GM12873 (cell line): Measurements from ENCODE around the gene CCDC146.

ENCODE experiments used
- TF ChIP-seq, protein P1 (sequence below): IDR thresholded peaks from 2 replicates; pipeline ENCODE4 v1.5.1; 2012; ENCODE audit warnings: low read depth, mild to moderate bottlenecking, moderate library complexity, low read length, control low read depth; ENCODE audit not compliant: insufficient read depth; ENCODE audit errors: missing control alignments

The CCDC146 gene

DNA sequence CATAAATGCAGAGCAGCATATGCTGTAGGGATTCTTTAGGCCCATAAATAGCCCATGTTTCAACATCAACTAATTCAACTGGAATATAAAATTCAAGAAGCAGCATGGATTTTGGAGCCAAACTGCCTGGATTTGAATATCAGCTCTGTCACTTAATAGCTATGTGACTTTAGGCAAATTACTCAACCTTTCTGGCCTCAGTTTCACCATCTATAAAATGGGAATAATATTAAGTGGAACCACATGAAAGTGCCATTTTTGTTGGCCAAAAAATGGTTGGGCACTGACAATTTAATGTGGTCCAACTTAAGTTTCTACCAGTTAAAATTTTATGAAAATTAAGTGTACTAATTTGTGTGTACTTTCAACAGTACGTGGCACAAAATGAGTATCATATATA lies 195.6 kb downstream of the CCDC146 start:
- TF ChIP-seq, protein P1, sequence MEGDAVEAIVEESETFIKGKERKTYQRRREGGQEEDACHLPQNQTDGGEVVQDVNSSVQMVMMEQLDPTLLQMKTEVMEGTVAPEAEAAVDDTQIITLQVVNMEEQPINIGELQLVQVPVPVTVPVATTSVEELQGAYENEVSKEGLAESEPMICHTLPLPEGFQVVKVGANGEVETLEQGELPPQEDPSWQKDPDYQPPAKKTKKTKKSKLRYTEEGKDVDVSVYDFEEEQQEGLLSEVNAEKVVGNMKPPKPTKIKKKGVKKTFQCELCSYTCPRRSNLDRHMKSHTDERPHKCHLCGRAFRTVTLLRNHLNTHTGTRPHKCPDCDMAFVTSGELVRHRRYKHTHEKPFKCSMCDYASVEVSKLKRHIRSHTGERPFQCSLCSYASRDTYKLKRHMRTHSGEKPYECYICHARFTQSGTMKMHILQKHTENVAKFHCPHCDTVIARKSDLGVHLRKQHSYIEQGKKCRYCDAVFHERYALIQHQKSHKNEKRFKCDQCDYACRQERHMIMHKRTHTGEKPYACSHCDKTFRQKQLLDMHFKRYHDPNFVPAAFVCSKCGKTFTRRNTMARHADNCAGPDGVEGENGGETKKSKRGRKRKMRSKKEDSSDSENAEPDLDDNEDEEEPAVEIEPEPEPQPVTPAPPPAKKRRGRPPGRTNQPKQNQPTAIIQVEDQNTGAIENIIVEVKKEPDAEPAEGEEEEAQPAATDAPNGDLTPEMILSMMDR: no peak

DNA sequence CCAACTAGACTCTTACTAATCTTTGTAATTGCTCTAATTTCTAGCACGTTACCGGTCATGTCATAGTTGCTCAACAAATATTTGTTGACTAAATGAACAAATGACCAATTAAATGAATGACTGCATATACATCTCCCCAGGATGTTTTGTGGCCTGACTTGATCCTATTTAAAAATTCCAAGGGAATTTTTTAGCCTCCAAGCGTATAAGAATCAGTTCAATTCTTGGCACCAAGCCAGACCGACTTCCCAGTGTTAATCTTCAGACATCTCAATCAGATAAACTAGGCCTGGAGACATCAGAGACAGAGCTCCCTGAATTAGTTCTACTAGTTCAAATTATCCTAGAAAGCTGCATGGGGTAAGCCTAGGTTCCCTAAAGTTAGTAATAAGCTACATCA lies 197.7 kb downstream of the CCDC146 start:
- TF ChIP-seq, protein P1: no peak

DNA sequence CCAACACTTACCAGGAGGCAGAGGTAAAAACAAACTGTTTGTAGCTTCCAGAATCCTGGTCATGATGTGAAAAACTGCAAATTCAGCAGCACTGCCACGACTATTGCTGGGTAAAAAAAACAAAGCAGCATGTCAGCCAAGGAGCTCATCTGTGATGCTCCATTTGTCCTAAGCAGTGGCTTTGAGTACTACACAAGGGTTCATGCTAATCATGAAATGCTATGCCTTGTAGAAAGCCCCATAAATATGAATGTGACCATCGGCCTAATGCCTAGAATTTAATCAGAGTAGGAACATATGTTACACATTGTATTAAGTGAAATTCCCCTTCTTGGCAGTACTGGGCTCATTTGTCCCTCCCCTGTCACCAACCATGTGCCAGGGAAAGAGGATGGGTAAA lies 198.3 kb downstream of the CCDC146 start:
- TF ChIP-seq, protein P1: no peak

DNA sequence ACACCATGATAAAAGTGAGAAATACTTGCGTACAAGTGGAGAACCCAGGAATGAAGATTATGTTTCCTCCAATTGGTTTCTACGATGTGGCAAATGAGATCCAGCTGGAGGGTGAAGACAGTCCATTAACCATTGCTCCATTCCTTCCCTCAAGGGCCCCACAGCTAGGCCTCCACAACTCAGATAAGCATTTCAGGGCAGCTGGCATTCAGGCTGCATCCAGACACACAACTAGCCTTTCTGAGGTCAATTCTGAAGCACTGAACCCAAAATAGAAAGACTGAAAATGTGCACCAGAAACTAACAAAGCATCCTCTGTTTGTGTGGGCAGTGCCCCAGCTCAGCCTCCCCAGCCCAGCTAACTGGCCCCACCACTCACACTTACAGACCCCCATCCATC lies 198.9 kb downstream of the CCDC146 start:
- TF ChIP-seq, protein P1: no peak

DNA sequence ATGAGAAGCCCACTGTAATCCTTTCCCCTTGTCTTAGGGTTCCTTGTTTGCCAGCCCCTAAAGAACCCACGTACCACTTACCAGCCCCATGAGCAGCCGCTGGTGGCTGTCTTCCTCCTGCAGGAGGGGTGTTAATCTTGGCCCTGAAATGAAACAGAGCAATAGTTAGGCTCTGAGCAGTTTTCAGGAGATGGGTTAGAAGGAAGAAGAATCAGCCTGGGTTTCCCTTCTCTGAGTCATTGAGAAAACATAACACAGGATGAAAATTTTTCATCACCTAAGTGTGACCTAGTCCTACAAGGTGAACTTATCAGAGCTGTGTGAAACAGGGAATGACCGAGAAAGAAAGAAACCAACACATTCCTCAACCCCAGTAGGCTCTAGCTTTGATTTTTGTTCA lies 203.7 kb downstream of the CCDC146 start:
- TF ChIP-seq, protein P1: no peak

DNA sequence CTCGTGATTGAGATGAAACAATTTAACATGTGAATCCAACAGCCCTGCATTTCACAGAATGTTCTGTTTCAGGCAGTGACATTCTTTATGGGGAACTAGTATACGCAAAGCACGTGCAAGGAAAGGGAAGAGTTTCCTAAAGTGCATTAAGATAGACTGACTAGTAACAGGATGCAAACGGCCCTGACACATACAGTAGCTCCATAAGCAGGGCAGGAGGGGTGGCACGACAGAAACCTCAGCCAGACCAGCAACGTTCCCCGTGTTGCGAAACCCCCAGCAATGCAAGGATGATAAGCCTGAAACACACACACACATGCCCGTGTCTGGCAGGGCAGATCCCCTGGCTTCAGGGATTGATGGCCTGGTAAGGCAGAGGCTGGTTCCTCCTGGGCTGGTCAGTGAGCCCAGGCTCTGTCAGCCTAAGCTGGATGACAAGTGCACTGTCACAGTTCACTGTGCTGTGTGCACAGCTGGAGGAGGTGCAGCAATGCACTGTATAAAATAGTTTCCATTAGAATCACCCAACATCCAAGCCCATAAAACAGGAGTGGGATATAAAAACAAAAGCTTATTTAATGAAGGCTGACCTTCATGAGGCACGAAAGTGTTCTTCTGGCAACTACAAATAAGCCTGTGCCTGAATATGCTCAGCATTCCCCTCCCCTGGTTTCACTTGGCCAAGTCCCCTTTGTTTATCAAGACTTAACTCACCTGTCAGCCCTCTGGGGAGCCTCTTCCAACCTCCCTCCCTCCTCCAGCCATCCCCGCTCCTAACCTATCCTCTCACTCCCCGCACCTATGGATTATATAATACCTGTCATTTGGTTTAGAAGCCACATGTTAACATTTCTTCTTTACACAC lies 204.9 kb downstream of the CCDC146 start:
- TF ChIP-seq, protein P1: no peak

DNA sequence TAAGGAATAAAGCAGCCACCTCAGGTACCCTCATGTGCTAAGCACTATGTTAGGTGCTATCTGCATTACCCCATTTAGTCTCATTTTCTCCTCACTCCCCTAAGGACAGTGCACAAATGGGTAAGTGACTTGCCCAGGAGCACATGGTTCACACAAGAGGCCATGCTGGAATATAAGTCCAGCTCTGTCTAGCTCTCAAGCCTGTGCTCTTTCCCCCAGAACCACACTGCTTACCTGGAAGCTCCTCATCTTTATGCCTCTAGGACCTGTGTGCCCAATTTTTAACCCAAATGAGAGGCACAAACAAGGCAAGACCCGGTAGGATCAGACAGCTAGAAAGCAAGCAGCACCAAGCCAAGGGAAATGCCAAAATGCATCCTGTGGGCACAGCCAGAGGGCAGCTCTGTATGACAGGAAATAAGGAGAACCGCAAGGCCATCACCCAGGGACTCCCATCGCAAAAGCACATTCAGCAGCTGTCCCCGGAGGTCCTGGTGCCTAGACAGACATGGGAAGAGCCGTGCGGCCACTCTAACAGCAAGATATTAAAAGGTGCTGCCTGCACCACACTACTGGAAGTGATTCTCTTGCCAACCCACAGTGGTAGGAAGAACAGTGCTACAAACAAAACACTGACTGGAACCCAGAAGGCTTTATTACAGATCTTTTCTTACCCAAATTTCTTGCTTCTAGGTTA lies 205.7 kb downstream of the CCDC146 start:
- TF ChIP-seq, protein P1: no peak
